ENCODE results near the gene FGFR1OP2.

DNA sequence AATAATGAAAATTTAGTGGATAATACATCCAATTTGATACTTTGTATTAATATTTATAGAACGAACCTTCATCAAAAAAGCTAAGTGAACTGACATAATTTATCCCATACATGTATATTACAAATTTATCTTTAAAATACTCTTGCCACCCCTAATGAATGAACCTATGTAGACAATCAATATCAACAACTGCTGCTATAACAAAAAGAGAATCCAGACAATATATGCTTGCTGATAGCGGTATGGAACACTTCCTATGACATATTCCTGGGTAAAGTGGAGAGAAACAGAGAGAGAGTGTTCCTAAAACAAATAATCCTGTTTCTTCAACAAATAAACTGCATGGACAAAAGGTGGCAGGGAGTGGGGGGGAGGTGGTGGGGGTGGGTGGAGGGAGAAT lies 44.6 kb downstream of the FGFR1OP2 start:
- TF ChIP-seq POLR2A (IDR thresholded peaks at IDR 0.05; ENCODE audit: low read length) (no peak), GATA1 (IDR thresholded peaks at IDR 0.05; ENCODE audit: low read depth, low read length) (no peak)
